Measurements from ENCODE around the gene DNAAF5.

- TF ChIP-seq CTCF (IDR thresholded peaks at IDR 0.05) (no peak), POLR2AphosphoS5 (IDR thresholded peaks at IDR 0.05) (no peak), POLR2A (IDR thresholded peaks at IDR 0.05) (no peak)
These were observed 22.6 kb downstream of the DNAAF5 start for GRCh38 chr7:749140-749551.
